GM21529 (cell line): ENCODE data around the gene ARL6IP4.

ENCODE experiments used
- ATAC-seq: cut with Tn5 transposase; IDR thresholded peaks from one replicate; pipeline ENCODE4 v1.9.1; 2021; ENCODE audit not compliant: unreplicated experiment

The ARL6IP4 gene

DNA sequence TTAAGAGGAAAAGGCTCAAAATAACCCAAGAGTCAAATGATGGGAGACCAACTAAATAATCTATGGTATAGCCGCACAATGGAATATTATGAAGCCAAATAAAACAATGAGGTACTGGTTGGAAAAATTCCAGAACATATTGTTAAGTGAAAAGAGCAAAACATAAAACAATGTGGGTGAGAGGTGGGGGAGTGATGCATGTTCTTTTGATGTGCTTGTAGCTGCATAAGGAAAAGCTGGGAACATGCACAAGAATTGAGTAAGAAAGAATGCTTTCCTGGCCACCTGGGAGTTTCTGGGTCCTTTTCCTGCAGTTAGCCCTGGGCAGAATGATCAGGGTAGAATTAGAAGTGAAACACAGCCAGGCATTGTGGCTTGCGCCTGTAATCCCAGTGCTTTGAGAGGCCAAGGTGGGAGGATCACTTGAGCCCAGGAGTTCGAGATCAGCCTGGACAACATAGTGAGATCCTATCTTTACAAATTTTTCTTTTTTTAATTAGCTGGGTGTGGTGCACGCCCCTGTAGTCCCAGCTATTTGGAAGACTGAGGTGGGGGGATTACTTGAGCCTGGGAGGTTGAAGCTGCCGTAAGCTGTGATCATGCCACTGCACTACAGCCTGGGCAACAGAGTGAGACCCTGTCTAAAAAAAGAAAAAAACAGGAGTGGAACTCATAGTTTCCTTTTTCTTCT is 22.1 kb upstream of the ARL6IP4 start:
- no peak for ATAC-seq

DNA sequence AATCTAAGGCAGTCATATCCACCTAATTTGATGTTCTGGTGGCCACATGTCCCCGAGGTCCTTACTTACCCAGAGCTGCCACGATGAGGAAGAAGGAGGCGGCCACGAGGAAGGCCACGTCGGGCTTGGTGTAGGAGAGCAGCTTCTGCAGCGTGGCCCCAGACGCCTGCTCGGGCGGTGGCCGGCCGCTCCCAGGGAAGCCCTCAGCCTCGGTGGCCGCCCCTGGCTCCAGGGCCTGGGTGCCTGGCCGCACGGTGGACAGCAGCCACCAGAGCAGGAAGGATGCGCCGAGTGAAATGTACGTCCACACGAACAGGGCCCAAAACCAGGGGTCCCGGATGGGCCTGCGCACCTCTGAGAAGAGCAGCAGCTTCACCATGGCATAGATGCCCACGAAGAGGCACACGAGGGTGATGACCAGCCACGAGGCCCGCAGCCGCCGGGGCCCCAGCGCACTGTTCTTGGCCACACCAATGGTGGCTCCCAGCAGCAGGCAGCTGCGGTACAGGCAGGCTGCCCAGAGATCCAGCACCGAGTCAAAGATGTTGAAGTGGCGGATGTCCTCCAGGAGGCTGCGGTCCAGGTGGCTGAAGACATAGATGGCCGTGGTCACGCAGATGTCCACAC is 20.8 kb upstream of the ARL6IP4 start:
- no peak for ATAC-seq

DNA sequence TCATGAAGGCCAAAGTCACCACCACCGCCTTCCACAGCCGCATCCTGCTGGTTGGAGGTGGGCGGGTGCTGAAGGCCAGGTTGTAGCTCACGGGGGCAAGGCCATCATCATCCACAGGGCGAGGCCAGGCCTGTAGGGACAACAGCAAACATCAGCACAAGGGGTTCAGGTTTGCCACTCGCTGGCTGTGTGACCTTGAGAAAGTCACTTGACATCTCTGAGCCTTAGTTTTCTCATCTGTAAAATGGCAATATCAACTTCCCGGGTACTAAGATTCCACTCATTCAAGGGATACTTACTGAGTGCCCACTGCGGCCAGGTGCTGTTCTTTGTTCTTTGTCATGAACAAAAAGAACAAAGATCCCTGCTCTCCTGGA is 20.3 kb upstream of the ARL6IP4 start:
- ATAC-seq, result no peak

DNA sequence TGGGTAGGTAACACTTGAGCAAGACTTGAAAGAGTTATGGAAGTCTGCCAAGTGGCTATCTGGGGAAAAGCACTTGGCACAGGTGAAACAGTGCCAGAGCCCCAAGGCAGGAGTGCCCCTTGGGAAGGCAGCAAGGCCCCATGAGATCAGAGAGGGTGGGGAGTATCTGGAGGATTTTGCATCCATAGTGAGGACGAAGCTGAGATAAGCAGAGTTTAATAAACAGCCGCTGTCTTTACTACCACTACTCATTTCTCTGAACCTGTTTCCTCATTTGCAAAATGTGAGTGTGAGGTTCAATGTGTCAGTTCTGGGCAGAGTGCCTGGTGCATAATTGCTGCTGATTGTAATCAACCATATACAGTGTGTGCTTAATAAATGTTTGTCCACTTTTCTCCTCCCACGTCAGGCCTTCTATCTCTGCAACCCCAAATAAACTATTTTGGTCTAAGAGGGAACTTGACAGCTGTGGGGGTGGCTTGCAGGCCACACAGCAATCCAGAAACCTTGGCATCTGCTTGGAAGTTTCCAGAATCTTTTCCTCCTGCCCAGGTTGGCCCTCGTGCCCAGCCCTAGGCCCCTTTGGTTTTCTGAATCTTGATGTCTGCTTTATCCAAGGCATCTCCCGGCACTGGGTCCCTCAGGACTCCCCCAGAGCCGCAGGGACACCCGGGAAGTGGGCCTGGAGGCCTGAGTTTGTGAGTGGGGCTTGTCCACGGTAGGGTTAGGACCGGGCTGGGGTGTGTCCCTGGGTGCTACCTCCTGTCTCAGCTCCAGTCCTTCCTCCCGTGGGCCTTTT is 18.8 kb upstream of the ARL6IP4 start:
- no peak for ATAC-seq

DNA sequence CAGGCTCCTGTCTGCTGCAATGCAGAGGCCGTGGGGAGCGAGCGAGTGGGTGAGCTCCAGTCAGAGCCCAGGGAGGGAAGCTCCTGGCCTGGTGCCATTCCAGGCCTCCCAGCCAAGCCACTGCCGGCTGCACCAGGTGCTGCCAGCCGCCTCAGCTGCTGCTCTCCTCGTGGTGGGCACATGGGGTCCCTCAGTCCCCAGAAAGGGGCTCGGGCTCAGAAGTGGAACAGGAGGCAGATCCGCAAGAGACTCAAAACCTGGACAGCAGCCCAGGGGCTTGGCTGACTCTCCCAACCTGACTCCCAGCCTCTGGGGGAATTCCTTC is 16.6 kb upstream of the ARL6IP4 start:
- ATAC-seq, result no peak

DNA sequence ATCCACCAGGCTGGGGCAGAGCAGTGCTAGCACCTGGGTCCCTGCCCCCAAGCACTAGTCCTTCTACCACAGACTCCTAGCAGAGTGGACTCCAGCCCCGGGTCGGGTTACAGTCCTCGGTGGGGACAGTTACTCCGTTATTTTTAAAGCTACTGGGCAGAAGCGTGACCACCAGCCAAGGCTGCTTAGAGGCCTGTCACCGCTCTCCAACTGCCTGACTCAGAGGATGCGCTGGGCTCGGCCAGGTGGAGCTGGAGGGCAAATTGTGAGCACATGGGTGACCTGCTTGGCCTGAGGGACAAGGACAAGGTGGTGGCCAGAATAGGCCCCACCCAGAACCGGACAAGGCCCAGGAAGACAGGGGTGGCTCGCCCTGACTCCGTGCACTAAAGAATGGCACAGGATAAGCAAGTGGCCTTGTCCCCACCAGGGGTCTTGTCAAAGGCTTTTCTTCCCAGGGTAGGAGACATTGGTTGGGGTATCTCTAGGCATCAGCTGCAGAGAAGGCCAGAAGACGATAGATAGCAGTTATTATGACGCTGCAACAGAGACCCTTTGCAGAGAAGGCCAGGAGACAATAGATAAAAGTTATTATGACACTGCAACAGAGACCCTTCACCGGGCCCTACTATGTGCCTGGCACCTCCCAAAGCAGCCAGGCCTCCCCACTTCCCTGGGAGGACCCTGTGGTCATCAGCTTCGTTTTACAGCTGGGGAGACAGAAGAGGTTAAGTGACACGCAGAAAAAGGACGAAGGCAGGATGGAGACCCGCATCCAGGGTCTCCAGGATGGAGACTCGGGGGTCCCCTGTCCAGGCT is 15.8 kb upstream of the ARL6IP4 start:
- ATAC-seq, result no peak

DNA sequence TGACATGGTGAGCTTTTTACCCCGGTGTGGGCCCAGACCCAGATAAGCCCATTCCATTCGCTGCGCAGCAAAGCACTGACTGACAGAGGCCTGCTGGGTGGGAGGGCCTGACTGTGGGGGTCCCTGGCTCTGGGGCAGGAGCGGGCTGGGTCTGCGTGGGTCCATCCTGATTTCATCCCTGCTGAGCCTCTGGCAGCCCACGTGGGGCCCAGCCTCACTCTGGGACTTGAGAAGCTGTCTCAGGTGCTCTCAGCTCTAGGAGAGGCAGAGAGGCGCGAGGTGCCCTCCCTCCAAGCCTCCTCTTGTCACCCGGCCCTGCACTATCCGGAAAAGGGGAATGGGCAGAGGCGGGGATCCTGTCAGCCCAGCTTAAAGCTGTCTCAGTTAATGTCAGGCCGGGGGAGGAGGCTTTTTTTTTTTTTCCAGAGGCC is 15.1 kb upstream of the ARL6IP4 start:
- ATAC-seq, result no peak

DNA sequence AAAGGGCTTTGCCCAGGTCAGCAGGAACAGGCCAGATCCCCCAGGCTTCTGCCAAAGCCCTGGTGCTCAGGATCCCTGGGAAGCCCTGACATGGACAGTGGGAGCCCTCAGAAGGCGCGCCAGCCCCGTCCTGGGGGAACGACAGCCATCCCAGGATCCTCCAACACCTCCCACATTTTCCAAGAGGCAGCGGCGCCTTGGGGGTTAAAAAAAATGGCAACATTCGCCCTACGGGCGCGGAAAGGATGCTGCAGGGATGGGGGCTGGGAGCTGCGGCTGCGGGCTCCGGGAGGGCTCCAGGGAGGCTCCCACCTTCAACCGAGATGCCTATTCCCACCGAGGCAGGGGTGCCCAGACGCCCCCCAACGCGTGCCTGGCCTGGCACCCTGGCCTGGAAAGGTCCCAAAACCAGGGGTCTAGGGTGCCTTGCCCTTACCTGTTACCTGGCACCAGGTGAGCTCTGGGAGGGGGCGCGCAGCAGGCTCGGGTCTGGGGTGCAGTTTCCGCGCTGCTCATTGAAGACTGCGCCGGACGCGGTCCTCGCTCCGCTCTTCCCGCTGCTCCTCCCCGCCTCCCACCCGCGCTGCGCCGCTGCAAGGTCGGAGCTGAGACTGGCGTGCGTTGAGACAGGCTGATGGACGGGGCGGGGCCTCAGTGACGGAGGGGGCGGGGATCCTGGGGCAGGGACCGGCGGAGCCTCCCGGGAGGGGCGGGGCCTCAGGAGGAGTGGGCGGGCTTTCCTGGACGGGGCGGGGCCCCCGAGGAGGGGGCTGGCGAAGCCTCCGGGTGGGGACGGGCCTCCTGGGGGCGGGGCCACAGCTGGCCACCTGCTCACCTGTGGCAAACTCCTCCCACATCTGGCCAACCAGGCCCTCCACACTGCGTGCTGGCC is 14.4 kb upstream of the ARL6IP4 start, which contains the start of gene ABCB9:
Gene ABCB9, minus strand, starts transcription at position 613 of the 892 bp plus-strand sequence. CDS start 6,228 bp downstream, outside the sequence.
- peak; percentile 79 for ATAC-seq

DNA sequence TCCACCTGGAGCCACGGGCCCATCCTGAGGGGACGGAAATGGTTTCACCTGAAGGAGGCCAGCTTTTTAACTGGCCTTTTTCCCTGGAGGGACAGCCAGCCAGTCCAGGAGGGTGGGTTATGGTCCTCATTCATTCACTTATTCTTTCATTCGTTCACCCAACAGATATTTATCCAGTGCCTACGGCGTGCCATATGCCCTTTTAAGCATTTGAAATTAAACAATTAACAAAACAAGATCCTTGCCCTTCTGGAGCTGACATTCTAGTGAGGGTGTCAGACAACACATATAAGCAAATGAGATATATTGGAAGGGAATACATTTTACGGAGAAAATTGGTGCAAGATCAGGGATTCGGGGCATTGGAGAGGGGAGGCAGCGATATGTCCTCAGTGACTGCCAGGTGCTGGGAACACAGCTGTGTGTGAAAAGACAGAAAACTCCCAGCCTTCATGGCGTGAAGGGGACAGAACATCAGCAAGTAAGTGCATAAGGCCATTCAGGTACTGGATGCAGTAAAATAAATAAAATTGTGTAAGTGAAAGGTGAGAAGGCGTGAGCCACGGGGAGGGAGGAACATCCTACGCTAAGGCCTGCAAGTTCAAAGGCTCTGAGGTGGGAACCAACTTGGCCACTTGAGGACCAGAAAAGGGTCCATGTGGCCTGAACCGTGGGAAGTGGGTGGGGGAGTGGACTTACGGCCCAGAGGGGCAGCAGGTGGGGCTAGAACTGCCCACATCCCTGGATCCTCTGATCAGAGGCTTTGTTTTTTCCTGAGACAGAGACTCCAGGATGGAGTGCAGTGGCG is 13.5 kb upstream of the ARL6IP4 start:
- ATAC-seq, result no peak

DNA sequence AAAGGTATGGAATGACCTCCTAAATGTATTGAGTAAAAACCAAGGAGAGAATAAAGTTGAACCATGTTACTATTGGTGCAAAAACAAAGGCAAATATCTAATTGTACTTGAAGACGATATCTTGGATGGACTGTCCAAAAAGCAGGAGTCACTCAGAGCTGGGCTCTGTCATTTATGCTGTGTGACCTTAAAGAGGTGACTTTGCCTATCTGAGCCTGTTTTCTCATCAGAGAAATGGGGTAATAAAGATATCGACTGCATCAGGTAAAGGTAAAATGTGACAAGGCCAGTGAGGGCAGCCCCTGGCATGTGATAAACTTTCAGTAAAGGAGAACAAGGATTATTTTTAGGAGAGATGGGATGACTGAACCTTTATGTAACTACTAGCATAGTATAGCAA is 12.4 kb upstream of the ARL6IP4 start:
- ATAC-seq, result no peak

DNA sequence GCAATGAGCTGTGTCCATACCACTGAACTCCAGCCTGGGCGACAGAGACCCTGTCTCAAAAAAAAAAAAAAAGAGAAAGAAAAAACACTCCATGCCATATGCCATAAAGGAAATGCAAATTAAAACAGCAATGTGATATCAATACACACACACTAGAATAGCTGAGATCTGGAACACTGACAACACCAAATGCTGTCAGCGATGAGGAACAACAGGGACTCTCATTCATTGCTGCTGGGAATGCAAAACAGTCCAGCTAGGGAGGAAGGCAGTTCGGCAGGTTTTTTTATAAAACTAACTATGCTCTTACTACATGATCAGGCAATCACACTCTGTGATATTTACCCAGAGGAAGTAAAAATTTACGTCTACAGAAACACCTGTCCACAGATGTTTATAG is 10.8 kb upstream of the ARL6IP4 start:
- no peak for ATAC-seq

DNA sequence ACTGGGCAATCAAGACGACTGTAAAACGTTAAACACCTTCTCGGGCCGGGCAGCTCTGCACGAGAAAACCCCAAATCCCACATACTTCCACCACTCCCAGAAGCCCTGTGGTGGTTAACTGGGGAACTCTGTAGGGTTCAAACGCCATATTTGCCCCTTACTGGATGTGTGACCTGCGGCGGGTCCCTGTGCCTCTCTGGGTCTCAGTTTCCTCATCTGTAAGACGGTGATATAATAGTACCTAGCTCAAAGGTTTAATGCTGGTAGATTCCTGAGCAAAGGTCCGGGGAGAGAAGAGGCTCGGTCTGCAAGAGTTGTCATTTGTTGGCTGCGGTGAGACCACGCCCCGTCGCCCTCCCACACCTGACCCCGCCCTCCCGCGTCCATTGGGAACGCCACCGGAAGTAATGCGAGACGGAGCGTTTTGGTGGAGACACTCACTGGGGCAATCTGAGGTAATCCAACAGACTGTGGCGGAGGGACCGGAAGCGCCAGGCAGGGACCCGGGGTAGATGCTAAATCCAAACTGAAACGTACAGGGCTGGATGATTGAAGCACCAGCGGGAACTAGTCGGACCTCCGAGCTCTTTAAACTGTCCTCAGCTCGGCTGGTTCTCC is 6.1 kb upstream of the ARL6IP4 start:
- peak; percentile 77 for ATAC-seq

DNA sequence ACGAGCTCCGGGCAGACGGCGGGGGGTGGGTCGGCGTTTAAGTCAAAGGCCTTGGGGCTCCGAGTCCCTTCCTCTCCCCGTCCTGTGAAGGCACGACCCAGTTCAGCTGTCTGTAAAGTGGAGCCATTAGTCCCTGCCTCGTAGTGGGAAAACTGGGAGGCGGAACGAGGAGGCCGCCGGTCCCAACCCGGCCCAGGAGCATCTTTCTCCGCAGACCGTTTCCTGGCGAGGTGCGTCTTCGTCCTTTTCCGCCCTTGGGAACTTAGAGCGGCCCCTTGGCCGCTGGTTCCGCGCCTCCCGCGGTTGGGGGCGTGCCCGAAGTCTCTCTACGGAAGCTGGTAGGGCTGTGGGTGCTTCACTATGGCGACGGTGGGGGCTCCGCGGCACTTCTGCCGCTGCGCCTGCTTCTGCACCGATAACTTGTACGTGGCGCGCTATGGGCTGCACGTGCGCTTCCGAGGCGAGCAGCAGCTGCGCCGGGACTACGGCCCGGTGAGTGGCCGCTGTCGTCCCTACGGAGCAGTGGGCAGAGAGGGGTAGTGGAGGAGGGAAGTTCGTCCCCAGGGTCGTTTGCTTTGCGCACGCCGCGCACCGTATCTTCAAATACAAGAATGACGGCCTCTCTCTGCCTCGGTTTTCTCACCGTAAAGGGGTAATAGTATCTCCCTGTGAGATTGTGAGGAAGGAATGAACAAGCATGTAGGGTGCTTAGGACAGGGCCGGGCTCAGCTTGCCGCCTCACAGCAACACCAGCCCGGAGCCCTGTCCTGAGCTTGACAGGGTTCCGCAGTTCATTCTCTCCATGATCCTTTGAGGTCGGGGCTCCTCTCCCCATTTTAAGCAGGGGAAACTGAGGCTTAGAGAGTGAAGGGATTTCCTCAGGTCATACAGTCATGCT is 5.3 kb upstream of the ARL6IP4 start, which contains the start of gene OGFOD2:
Gene OGFOD2, plus strand, starts transcription at position 353 of the 898 bp plus-strand sequence. Its CDS starts 8 bp downstream, at position 361.
- ATAC-seq, result peak; percentile 74

DNA sequence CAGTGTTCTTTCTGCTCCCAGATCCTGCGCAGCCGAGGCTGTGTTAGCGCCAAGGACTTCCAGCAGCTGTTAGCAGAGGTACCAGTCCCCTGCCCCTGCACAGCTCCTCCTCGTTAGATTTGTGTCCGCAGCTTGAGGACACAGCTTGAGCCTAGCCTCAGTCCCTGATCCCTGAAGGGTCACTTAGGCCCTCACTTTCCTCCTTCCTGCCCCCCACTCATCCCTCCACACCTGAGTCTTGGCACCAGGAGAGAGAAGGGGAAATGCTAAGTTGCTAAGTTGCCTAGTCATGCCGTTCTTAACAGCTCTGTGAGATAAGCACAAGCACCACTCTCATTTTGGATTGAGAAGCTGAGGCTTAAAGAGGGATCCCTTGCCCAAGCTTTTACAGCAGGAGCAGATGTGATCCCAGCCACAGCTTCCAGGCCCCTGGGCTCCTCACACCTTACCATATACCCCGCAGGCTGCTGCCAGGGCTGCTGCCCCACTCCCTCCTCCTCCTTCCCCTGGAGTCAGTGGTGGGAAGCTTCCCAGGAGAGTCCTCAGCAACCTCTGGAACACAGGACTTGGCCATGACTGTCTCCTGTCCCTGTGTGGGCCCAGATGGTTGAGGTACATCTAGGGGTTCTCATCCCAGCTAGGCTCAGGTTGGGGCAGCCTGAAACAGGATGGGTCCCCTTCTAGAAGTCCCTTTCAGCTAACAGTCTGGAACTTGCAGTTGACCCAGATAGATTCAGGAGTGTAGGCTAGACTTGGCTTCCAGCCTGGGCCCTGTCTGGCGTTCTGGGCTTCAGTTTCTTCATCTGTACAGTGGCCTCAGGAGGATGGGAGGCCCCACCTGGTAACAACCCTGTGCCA is 4.5 kb upstream of the ARL6IP4 start:
- ATAC-seq, result no peak

DNA sequence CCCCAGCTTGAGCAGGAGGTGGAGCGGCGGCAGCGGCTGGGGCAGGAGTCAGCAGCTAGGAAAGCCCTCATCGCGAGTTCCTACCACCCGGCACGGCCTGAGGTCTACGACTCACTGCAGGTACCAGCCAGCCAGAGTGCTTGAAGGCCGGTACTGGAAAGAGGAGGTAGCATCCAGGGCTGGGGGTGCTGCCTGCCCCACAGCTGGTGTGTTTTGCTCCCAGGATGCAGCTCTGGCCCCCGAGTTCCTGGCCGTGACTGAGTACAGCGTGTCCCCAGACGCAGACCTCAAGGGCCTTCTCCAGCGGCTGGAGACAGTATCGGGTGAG is 3.9 kb upstream of the ARL6IP4 start:
- ATAC-seq, result no peak

DNA sequence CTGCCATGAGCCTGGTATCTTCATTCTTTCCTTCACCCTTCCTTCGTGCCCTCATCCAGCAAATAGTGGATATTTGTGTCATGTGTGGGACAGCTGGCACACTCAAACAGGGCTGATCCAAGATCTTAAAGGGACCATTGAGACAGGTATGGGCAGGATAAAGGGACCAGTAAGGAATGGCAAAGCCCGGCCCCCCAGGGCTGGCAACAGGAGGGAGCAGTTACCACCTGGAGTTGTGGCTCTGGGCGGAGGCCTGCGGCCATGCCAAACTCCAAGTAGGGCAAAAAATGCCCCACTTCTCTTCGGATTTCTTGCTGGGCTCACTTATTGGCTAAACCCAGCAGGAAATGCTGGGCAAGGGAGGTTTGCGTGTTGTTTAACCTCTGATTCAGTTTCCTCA is 3.3 kb upstream of the ARL6IP4 start:
- no peak for ATAC-seq
